GM19438 (cell line): ENCODE measurements around the gene DMRTB1.

ENCODE experiments used
- ATAC-seq: cut with Tn5 transposase; IDR thresholded peaks from one replicate; pipeline ENCODE4 v1.9.1; 2021; ENCODE audit warnings: low read depth; ENCODE audit not compliant: unreplicated experiment

Gene DMRTB1

GRCh38 chr1:53507116-53507820 is 48.1 kb downstream of the DMRTB1 start:
- ATAC-seq: no peak

GRCh38 chr1:53508056-53508990 is 49.1 kb downstream of the DMRTB1 start:
- no peak for ATAC-seq

GRCh38 chr1:53508991-53509666 is 49.9 kb downstream of the DMRTB1 start:
- ATAC-seq: no peak

GRCh38 chr1:53509775-53510174 is 50.6 kb downstream of the DMRTB1 start:
- no peak for ATAC-seq

- ATAC-seq: no peak
Observed at GRCh38 chr1:53510215-53510614, 51.0 kb downstream of the DMRTB1 start.

- ATAC-seq: no peak
Observed at GRCh38 chr1:53511323-53511932, 52.2 kb downstream of the DMRTB1 start.

GRCh38 chr1:53511933-53512806 is 53.0 kb downstream of the DMRTB1 start:
- ATAC-seq: no peak

- no peak for ATAC-seq
Observed at GRCh38 chr1:53512807-53513755, 53.9 kb downstream of the DMRTB1 start.

- ATAC-seq: no peak
Observed at GRCh38 chr1:53513846-53514245, 54.6 kb downstream of the DMRTB1 start.

GRCh38 chr1:53514436-53514835 is 55.2 kb downstream of the DMRTB1 start:
- no peak for ATAC-seq

GRCh38 chr1:53516181-53516580 is 57.0 kb downstream of the DMRTB1 start:
- ATAC-seq: no peak
